GM21529 (cell line): ENCODE results near the gene CREBZF.
A peak's percentile ranks its signal among the peaks of the same experiment; 100 is the strongest.
"Not testable (repeated sequence)": the region's sequence is repeated elsewhere in the genome, so short reads cannot be mapped to it uniquely, and the experiment has no call there.

Source experiments
- ATAC-seq: cut with Tn5 transposase; IDR thresholded peaks from one replicate; pipeline ENCODE4 v1.9.1; 2021; ENCODE audit not compliant: unreplicated experiment

The CREBZF gene

GRCh38 chr11:85627998-85628770 is 36.7 kb downstream of the CREBZF start, which contains the start of gene TMEM126B:
Gene TMEM126B, plus strand, starts transcription at chr11:85628593. Its CDS starts 15 bp downstream, at chr11:85628608.
- ATAC-seq: peak; percentile 99

- ATAC-seq: no peak
Observed at GRCh38 chr11:85627332-85627997, 37.5 kb downstream of the CREBZF start, which contains the start of gene DLG2. Gene DLG2, minus strand, starts transcription at chr11:85627344.

- ATAC-seq: no peak
Observed at GRCh38 chr11:85626496-85626895, 38.4 kb downstream of the CREBZF start.

GRCh38 chr11:85620256-85620655 is 44.7 kb downstream of the CREBZF start:
- ATAC-seq: no peak

GRCh38 chr11:85619499-85619898 is 45.4 kb downstream of the CREBZF start:
- no peak for ATAC-seq

- ATAC-seq: not testable (repeated sequence)
Observed at GRCh38 chr11:85611643-85612042, 53.3 kb downstream of the CREBZF start.
